ENCODE results near the gene AOC2. TPM values are rescaled to one million over a fixed set of nuclear protein-coding genes. Genes with fewer than 3 reads are reported as not detected.

Gene AOC2
- total and polyA plus RNA-seq, 10 of the 15 experiments (the other 5 are each of a cell fraction or from before 2014, with no cell fraction given): 0.08 to 1.9 (median 0.62) TPM

DNA sequence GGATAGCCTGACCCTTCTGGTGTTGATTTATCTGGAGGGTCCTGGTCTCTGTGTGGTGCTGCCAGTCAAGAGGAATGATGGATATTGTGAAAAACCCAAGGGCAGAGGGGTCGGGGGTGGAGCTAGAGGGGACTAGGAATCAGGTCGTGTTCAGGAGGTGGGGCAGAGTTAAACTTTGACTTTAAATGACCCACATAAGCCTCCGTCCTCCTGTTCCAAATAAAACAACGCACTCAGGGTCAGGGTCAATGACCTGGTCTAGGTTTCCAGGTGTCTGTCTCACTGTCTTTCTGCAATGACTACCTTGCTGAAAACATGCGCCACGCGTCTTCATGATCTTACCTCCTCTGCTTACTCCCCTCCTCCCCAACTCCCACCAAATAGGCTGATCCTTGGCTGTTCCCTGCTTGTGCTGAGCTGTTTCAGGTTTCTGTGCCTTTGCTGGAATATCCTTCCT is 21.3 kb downstream of the AOC2 start:
- SMC1A ChIA-PET (ENCODE audit: uncharacterized antibody, unreplicated experiment): interaction anchor here (0.7 to 1.2 kb wide), 2 partner anchors 23 to 48 kb away, joined by 3 read pairs; no protein-coding TSS in a partner anchor
- ATAC-seq (no peak), DNase-seq (ENCODE audit: low read depth, low spot score) (no peak), FAIRE-seq (no peak)
- intact Hi-C loops (cut with micrococcal nuclease; ENCODE audit: unreplicated experiment): no loop called here
- POLR2A ChIA-PET: no interaction called here
- Histone ChIP-seq H3K27me3 (replicated peaks in 1 of 2; ENCODE audit: control insufficient read depth in 2 of 2, insufficient read depth in 2 of 2, low read length in 1 of 2) (peaks cover 2 to 3% of the 10 kb centered on the region in 2 experiments; a peak in 2 of 4 replicates), H3K9me3 (replicated peaks; ENCODE audit: control insufficient read depth, insufficient read depth, low read length) (no peaks in the 10 kb centered on the region; the same call in 2 of the 3 replicates), H4K20me1 (ENCODE audit: control insufficient read depth, insufficient read depth) (no peaks in the 10 kb centered on the region), H3K4me1 (ENCODE audit: control insufficient read depth, insufficient read depth, low read length) (no peaks in the 10 kb centered on the region), H3K79me2 (ENCODE audit: control insufficient read depth, insufficient read depth, low read length) (no peaks in the 10 kb centered on the region), H3K4me3 (no peak overlapping the region), H3K4me2 (ENCODE audit: control insufficient read depth, insufficient read depth) (no peak overlapping the region), H3K27ac (ENCODE audit: control insufficient read depth, insufficient read depth) (no peak overlapping the region), H2AFZ (ENCODE audit: control insufficient read depth, low read depth, low read length) (no peak overlapping the region), H3K36me3 (ENCODE audit: control insufficient read depth in 2 of 2, insufficient read depth in 2 of 2, low read length in 1 of 2) (no peaks in the 10 kb centered on the region), H3K9ac (ENCODE audit: control insufficient read depth, insufficient read depth, low read length) (no peak overlapping the region)
- in situ Hi-C loops (cut with MboI): no loop called here
- no TSS peak for BruUV-seq (replicated peaks)
- 43% methylated on average over 7 of the region's 7 CpGs for WGBS (ENCODE audit: insufficient coverage, insufficient replicate concordance, low lambda C conversion rate, missing lambda C conversion rate)
- TF ChIP-seq IKZF2 (IDR thresholded peaks at IDR 0.05): no peak
- no peak for TF ChIP-seq NFYA (IDR thresholded peaks at IDR 0.05; ENCODE audit: borderline replicate concordance, low read depth, low read length)
- TF ChIP-seq BACH1 (IDR thresholded peaks at IDR 0.05; ENCODE audit: borderline replicate concordance): no peak
- TF ChIP-seq RFX5 (IDR thresholded peaks at IDR 0.05; ENCODE audit: low read depth, low read length): no peak
- TF ChIP-seq ZNF207 (IDR thresholded peaks at IDR 0.05; ENCODE audit: borderline replicate concordance): no peak
- TF ChIP-seq, protein P1, sequence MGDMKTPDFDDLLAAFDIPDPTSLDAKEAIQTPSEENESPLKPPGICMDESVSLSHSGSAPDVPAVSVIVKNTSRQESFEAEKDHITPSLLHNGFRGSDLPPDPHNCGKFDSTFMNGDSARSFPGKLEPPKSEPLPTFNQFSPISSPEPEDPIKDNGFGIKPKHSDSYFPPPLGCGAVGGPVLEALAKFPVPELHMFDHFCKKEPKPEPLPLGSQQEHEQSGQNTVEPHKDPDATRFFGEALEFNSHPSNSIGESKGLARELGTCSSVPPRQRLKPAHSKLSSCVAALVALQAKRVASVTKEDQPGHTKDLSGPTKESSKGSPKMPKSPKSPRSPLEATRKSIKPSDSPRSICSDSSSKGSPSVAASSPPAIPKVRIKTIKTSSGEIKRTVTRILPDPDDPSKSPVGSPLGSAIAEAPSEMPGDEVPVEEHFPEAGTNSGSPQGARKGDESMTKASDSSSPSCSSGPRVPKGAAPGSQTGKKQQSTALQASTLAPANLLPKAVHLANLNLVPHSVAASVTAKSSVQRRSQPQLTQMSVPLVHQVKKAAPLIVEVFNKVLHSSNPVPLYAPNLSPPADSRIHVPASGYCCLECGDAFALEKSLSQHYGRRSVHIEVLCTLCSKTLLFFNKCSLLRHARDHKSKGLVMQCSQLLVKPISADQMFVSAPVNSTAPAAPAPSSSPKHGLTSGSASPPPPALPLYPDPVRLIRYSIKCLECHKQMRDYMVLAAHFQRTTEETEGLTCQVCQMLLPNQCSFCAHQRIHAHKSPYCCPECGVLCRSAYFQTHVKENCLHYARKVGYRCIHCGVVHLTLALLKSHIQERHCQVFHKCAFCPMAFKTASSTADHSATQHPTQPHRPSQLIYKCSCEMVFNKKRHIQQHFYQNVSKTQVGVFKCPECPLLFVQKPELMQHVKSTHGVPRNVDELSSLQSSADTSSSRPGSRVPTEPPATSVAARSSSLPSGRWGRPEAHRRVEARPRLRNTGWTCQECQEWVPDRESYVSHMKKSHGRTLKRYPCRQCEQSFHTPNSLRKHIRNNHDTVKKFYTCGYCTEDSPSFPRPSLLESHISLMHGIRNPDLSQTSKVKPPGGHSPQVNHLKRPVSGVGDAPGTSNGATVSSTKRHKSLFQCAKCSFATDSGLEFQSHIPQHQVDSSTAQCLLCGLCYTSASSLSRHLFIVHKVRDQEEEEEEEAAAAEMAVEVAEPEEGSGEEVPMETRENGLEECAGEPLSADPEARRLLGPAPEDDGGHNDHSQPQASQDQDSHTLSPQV (IDR thresholded peaks at IDR 0.05): no peak
- TF ChIP-seq CREB1 (IDR thresholded peaks at IDR 0.05; ENCODE audit: low read depth): no peak
- no peak for TF ChIP-seq NBN (IDR thresholded peaks at IDR 0.05)
- TF ChIP-seq, protein P2, sequence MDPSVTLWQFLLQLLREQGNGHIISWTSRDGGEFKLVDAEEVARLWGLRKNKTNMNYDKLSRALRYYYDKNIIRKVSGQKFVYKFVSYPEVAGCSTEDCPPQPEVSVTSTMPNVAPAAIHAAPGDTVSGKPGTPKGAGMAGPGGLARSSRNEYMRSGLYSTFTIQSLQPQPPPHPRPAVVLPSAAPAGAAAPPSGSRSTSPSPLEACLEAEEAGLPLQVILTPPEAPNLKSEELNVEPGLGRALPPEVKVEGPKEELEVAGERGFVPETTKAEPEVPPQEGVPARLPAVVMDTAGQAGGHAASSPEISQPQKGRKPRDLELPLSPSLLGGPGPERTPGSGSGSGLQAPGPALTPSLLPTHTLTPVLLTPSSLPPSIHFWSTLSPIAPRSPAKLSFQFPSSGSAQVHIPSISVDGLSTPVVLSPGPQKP (IDR thresholded peaks at IDR 0.05; ENCODE audit: low read depth, low read length): no peak
- TF ChIP-seq, protein P3, sequence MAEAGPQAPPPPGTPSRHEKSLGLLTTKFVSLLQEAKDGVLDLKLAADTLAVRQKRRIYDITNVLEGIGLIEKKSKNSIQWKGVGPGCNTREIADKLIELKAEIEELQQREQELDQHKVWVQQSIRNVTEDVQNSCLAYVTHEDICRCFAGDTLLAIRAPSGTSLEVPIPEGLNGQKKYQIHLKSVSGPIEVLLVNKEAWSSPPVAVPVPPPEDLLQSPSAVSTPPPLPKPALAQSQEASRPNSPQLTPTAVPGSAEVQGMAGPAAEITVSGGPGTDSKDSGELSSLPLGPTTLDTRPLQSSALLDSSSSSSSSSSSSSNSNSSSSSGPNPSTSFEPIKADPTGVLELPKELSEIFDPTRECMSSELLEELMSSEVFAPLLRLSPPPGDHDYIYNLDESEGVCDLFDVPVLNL (IDR thresholded peaks at IDR 0.05; ENCODE audit: low read depth, low read length): no peak
- TF ChIP-seq TCF3 (IDR thresholded peaks at IDR 0.05; ENCODE audit: borderline replicate concordance, insufficient read depth, low read depth, low read length): no peak
- no peak for TF ChIP-seq NFXL1 (IDR thresholded peaks at IDR 0.05; ENCODE audit: borderline replicate concordance)
- CTCF ChIA-PET: interaction anchor here (0.6 to 1.4 kb wide), 2 partner anchors 63 to 262 kb away, joined by 3 read pairs; no protein-coding TSS in a partner anchor
- RAD21 ChIA-PET (ENCODE audit: unreplicated experiment): no interaction called here

Data from GM12878 (cell line).